GM18951 (cell line): ENCODE measurements around the gene GPR143.

Experiments
- POLR2A ChIP-seq: IDR thresholded peaks from 4 replicates; pipeline ENCODE4 v1.6.1; 2011; ENCODE audit warnings: mild to moderate bottlenecking; ENCODE audit not compliant: insufficient read length, insufficient read depth; ENCODE audit errors: extremely low read depth
- in situ Hi-C: fragments of 300-500 bp; cut with MboI; formaldehyde crosslinking; loops from one replicate; pipeline ENCODE4 v1.12.0; 2022; ENCODE audit warnings: low sequenced_read_pairs, mixed read lengths, inconsistent platforms; ENCODE audit not compliant: unreplicated experiment

Gene GPR143

GRCh38 chrX:9683350-9683749 is 82.3 kb downstream of the GPR143 start:
- in situ Hi-C loops, result no loop called here

GRCh38 chrX:9682861-9683260 is 82.8 kb downstream of the GPR143 start:
- in situ Hi-C loops, result no loop called here
- no peak for TF ChIP-seq POLR2A

More at GRCh38 chrX:9683350-9683749, 82.3 kb downstream of the GPR143 start:
- no peak for TF ChIP-seq POLR2A

- in situ Hi-C loops, result no loop called here
- TF ChIP-seq POLR2A, result no peak
Measured at GRCh38 chrX:9682456-9682855, 83.2 kb downstream of the GPR143 start.

GRCh38 chrX:9681422-9681821 is 84.2 kb downstream of the GPR143 start:
- in situ Hi-C loops, result no loop called here
- no peak for TF ChIP-seq POLR2A

GRCh38 chrX:9681011-9681410 is 84.6 kb downstream of the GPR143 start:
- in situ Hi-C loops, result no loop called here
- no peak for TF ChIP-seq POLR2A

GRCh38 chrX:9678215-9678965 is 87.3 kb downstream of the GPR143 start:
- TF ChIP-seq POLR2A, result no peak
- in situ Hi-C loops, result no loop called here

- in situ Hi-C loops, result no loop called here
- TF ChIP-seq POLR2A, result no peak
Measured at GRCh38 chrX:9677098-9677739, 88.4 kb downstream of the GPR143 start.

GRCh38 chrX:9676738-9677097 is 88.9 kb downstream of the GPR143 start:
- TF ChIP-seq POLR2A, result no peak
- in situ Hi-C loops, result no loop called here

- in situ Hi-C loops, result no loop called here
- no peak for TF ChIP-seq POLR2A
Measured at GRCh38 chrX:9676306-9676705, 89.3 kb downstream of the GPR143 start.
